GM12873 (cell line): ENCODE data around the gene ZNF407.

ENCODE experiments used
- TF ChIP-seq, protein P1 (sequence below): IDR thresholded peaks from 2 replicates; pipeline ENCODE4 v1.5.1; 2012; ENCODE audit warnings: low read depth, mild to moderate bottlenecking, moderate library complexity, low read length, control low read depth; ENCODE audit not compliant: insufficient read depth; ENCODE audit errors: missing control alignments

ZNF407 gene

DNA sequence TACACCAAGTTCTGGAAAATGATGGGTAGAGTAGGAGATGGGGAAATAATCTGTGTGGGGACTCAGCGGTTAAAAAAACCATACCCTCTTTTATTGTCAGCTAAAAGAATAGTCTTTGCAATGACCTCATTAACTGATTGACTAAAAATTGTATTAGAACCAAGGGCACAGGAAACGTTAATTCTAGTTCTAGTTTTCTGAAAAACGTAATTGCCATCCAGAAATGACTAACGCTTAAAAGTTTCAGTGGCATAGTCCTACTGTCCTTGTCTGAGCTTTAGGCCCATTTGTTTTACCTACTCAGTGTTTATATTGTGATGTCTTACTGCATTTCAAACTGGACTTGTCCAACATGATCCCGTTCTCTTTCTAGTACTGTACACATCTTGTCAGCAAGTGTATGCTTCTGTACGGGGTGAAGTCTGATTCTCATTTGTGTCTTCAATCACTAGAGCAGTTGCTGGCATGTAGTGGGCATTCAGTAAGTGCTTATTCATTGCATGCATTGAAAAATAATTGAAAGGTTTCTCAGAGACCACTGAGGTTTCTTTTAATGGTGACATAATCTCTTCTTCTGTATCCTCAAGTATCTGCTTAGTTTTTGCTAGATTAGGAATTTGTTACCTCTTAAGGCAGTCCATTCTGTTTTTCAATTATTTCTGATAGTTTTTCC is 81.5 kb downstream of the ZNF407 start:
- TF ChIP-seq, protein P1, sequence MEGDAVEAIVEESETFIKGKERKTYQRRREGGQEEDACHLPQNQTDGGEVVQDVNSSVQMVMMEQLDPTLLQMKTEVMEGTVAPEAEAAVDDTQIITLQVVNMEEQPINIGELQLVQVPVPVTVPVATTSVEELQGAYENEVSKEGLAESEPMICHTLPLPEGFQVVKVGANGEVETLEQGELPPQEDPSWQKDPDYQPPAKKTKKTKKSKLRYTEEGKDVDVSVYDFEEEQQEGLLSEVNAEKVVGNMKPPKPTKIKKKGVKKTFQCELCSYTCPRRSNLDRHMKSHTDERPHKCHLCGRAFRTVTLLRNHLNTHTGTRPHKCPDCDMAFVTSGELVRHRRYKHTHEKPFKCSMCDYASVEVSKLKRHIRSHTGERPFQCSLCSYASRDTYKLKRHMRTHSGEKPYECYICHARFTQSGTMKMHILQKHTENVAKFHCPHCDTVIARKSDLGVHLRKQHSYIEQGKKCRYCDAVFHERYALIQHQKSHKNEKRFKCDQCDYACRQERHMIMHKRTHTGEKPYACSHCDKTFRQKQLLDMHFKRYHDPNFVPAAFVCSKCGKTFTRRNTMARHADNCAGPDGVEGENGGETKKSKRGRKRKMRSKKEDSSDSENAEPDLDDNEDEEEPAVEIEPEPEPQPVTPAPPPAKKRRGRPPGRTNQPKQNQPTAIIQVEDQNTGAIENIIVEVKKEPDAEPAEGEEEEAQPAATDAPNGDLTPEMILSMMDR: no peak

DNA sequence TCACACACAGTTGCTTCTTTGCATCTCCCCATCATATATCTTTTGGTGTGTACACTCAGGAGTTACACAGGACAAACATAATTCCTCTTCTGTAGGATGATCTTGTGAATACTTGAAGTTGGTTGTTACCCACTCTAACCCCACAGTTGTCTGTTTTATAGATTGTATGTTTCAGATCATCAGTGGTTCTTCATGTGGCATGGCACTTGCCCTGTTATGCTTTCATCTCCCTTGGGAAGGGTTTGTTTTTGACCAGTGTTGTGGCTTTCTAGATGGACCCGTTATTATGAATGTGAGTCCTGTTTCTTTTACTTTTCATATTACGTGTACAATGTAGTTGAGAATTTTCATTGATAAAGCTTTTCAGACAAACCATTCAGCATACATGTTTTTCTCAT is 82.0 kb downstream of the ZNF407 start:
- TF ChIP-seq, protein P1: no peak

DNA sequence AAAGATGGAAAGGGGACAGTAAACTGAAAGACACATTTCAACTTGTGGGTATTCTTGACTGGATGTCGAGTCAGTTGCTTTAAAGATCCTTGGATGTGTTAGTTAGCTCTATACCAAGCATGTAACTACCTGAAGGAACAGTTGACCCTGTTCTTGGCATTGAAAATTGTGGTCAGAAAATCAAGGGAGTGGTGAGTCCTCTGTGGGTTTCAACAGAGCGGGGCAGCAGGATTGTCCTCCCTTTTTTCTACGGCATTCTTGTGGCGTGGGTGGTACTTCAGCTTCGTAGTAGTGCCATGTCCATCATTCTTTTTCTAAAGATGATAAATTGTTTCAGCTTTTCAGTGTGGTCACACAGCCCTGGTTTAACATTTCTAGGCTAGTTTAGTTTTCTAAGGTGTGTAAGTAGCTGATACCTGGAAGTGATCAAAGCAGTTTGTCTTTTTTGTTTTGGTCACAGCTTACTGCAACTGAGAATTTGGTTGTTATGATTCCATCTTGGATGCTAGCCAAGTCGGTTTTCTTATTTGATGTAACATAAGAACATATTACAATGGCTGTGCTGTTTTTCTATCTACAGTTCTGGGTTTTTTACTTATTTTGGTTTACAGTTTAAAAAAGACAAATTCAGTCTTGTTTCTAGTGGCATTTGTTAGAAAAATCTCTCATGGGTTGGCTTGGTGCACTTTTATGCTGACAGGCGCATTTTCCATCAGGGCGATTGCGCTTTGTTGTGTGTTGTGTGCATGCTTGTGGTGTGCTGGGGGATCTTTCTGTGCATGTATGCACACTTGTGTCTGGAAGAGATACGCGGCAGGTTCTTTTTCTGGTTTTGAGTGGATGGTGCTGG is 84.7 kb downstream of the ZNF407 start:
- TF ChIP-seq, protein P1: no peak

DNA sequence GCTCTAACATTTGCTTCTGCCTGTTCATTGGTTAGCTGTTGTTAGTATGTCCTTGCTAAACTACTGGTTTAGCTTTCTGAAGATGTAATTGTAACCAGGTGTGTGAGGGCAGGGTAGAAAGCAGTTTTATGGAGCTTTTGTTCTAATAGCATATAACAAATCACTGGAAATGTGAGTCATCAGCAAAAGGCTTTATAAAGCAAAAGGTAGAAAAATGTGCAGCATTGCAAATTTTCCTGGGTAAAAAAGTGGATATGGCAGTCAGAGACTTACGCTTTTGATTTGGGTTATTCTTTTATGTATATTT is 85.3 kb downstream of the ZNF407 start:
- TF ChIP-seq, protein P1: no peak

DNA sequence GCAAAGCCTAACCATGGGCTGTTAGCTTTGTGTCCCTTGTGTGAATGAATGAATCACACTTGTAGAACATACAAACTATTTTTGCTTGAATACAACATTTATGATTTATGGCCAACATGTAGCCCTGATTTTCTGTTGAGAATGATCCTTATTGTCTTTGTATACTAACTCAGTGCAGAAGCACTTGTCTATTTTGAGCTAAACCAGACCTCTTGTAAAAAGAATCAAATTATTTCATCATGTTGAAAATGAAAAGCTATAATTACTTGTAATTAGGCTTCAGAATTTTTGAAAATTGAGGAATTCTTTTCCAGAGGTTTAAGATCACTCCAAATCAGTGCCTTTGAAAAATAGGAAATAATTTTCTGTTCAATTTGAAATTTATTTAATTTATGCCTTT is 85.9 kb downstream of the ZNF407 start:
- TF ChIP-seq, protein P1: no peak

DNA sequence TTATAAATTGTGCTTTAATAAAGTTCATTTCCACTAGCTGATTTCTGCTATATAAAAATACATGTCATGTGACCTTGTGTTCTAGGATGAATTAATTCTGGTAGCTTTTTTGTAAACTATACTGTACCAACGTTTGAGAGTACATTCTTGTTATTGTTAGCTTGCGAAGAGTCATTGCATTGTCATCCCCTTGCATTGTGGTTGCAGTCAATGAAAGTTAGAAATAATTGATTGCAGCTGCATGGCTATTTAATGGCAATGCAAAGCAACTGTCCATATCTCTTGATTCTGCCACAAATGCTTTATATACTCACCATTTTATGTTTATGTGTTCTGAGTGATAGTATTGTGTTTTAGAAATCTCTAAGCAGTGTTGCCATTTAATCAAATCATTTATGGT is 91.6 kb downstream of the ZNF407 start:
- TF ChIP-seq, protein P1: no peak

DNA sequence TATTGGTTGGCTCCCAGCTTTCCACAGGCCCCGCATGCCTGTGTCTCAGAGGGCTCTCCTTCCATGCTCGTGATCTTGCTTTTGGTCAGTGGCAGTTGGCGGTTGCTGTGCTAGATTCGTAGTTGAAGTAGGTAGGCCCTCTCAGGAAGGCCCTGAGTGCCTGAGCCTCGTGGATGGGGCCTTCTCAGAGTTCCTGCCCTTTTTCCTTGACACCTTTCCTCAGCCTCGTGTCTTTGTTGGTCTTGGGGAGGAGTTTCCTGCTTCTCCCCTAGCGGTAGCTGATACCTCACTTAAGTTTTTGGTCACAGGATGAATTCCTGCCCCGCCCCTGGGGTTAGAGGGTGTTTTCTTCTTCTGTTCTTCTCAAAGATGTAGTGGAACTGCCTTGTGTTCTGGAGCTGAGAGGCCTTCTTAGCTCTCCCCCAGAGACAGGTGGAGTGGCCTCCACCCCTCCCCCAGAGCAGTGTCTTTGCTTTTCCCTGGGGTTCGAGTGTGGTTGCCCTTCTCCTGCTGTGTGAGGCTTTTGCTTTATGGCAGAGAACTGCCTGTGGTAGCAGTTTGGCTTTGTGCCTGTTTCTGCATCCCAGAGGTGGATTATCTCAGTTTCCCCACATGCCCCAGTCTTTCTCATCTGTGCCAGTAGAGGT is 94.8 kb downstream of the ZNF407 start:
- TF ChIP-seq, protein P1: no peak
